ENCODE measurements around the gene PRKCB.

The PRKCB gene

DNA sequence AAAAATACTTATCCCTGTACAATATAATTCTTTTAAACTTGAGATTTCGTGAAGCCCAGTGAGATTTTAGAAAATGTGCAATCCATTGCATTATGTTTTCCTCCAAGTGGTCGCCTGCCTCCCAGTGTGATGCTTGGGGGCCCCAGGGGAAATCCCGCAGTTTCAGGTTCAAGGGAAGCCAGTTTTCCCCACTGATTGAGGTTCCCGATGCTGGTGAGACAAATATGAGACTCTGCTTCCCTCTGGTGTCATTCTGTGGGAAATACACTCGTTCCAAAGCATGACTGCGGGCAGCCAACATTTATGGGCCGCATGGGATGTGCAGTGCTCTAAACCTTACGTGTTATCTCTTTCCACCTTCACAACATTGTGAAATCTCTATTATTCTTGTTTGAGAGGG lies 200.8 kb downstream of the PRKCB start:
- DNase-seq (ENCODE audit: low spot score) (peak; percentile 70), FAIRE-seq (no peak)

DNA sequence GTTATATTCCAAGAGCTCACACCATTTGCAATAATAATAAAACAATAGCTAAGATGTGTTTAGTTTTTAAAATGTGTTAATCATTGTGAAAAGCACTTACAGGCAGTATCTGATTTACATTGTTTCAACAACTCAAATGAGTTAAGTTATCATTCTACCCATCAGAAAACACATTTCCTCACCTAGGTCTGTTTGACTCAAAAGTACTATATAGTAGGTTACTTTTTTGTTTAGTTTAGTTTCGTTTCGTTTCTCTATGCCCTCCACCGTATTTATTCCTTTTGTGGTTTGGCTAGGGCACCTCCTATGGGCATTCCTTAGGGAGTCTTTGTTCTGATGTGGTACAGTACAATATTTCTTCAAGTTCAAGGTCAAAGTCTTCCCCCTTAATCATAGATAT lies 201.6 kb downstream of the PRKCB start:
- FAIRE-seq (no peak), DNase-seq (ENCODE audit: low spot score) (no peak)

DNA sequence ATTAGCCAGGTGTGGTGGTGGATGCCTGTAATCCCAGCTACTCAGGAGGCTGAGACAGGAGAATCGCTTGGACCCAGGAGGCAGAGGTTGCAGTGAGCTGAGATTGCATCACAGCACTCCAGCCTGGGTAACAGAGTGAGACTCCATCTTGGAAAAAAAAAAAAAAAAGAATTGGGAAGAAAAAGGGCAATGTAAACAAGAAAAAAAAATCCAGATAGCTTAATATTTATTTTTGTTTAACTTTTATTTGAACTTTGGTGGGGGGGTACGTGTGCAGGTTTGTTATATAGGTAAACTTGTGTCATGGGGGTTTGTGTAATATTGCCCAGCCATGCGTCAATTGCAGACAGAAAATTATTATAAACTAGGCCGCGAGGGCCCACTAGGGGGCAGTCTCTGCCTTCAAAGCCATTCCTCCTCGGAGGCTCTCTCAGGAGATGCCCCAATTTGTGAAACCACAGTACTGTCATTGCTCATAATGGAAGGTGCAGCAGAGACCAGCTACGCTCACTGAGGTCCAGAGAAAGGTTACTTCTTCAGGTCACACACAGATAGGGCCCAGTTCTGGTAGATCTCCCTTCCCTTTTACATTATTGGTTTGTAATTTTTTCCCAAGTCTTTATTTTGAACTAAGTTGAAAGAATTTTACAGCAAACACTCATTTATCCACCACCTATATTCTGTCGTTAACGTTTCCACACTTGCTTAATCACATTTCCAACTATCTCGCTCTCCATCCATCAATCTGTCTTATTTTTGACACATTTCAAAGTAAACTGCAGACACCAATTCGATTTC lies 206.2 kb downstream of the PRKCB start:
- FAIRE-seq (no peak), DNase-seq (ENCODE audit: low spot score) (peak; percentile 75)

DNA sequence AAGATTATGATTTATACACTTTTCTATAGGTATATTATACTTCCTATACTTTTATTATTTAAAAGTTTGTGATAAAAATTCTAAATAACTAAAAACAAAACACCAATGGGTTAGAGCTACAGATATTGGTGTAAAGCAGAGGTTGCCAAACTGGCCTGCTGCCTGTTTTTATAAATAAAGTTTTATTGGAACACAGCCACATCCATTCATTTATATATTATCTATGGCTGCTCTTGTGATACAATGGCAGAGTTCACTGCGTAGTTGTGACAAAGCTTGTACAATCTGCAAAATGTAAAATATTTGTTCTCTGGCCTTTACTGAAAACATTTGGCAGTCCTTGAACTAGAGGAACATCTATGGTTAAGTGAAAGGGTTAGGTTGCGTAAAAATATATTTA lies 208.7 kb downstream of the PRKCB start:
- no peak for DNase-seq (ENCODE audit: low spot score)
- FAIRE-seq = no peak

DNA sequence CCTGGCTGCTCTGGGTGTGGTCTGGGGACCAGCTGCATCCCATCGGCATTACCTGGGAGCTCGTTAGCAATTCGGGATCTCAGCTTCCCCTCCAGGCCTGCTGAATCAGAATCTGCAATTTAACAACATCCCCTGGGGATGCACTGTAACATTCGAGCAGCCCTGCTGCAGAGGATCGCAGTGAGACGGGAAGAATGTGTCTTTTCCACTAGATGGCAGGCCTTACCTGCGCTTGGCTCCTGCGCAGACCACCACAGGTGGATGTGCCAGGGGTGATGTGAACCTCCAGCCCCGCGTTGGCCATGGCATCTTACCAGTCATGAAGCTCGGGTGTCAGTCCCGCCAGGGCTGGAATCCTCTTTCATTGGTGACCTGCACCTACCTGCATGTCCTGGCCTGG lies 209.9 kb downstream of the PRKCB start:
- FAIRE-seq = no peak
- DNase-seq (ENCODE audit: low spot score) = peak; percentile 55

DNA sequence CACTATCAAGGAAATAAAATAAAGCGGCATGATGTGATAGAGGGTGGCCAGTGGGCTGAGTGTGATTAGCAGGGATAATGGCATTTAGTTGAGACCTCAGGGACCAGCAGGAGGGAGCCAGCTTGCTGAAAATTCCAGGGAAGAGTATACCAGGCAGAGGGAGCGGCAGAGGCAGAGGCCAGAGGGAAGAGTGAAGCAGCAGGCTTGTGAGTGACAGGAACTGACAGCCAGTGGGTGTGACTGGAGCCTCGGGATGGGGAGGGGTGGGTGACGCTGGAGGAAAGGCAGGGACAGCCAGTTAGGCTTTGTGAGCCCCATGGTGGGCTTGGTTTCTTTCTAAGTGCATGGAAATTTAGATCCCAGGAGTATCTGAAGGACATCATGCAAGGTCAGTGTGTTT lies 210.7 kb downstream of the PRKCB start:
- no peak for DNase-seq (ENCODE audit: low spot score)
- FAIRE-seq = no peak

DNA sequence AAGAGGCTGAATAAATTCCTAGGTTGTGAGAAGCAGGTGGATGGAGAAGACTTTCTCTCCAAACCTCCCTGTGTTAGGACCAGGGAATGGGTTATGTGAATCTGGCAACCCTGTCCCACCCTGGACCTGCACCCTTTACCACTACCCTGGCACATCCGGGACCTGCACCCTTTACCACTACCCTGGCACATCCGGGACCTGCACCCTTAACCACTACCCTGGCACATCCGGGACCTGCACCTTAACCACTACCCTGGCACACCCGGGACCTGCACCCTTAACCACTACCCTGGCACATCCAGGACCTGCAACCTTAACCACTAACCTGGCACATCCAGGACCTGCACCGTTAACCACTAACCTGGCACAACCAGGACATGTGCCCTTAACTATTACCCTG lies 213.3 kb downstream of the PRKCB start:
- FAIRE-seq (no peak), DNase-seq (ENCODE audit: low spot score) (no peak)

DNA sequence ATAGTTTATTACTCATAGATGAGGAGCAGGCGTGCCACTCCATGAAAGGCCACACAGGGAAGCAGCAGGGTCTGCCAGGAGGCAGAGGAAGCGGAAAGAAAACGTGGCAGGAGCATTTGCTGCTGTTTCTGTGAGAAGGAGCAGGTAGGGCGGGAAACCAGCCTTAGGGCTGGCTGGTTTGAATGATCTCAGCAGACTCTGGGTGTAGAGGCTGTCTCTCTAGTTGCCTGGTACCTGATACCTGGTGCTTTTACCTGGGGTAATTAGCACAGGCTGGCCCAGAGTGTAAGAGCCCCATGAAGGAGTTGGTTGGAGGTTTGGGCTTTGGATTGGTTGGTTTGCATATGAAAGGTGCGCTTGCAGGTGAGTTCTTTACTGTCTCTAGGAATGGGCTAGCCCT lies 215.3 kb downstream of the PRKCB start:
- no peak for DNase-seq (ENCODE audit: low spot score)
- no peak for FAIRE-seq

DNA sequence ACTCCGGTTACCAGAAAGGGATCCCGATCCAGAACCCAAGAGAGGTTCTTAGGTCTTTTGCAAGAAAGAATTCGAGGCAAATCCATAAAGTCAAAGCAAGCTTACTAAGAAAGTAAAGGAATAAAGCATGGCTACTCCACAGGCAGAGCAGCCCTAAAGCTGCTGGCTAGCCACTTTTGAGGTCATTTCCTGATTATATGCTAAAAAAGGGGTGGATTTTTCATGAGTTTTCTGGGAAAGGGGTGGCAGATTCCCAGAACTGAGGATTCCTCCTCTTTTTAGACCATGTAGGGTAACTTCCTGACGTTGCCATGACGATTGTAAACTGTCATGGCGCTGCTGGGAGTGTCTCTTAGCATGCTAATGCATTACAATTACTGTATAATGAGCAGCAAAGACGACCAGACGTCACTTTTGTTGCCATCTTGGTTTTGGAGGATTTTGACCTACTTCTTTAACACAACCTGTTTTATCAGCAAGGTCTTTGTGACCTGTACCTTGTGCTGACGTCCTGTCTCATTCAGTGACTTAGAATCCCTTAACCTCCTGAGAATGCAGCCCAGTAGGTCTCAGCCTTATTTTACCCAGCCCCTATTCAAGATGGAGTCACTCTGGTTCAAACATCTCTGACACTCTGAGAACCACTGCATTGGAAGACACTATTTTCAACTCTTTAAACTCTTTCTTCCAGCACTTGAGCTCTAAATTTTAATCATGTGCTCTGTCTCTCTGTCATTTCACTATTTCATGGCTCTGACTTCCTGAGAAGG lies 216.7 kb downstream of the PRKCB start:
- no peak for DNase-seq (ENCODE audit: low spot score)
- no peak for FAIRE-seq

DNA sequence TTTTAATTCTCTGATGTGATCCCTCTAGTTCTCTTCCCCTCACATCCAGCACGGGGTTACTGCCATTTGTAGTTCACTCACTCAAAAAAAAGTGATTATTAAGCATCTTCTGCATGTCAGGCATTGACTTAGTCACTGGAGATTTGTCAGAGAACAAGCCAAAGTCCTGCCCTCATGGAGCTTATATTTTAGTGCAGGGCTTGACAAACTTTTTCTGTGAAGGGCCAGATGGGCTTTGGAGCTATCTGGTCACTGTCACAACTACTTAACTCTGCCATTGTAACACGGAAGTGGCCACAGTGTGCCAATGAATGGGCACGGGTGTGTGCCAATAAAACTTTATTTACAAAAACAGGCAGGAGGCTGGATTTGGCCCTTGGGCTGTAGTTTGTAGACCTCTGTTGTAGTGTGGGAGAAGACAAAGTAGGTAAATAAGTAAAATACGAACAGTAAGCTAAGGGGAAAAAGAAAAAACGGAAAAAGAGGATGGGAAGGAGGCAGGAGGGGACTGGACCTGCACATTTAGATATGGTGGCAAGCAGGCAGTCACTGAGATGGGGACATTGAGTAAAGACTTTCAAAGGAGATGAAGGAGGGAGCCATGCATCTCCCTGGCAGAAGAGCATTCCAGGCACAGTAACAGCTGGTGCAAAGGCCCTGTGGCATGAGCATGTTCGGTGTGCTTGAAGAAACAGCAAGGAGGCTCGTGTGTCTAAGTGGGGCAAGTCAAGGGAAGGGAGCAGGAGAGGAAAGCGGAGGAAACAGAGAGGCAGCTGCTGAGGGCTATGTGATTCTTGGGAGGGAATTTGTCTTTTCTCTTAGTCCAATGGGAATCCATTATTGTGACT lies 217.5 kb downstream of the PRKCB start:
- DNase-seq (ENCODE audit: low spot score) = no peak
- FAIRE-seq = no peak

DNA sequence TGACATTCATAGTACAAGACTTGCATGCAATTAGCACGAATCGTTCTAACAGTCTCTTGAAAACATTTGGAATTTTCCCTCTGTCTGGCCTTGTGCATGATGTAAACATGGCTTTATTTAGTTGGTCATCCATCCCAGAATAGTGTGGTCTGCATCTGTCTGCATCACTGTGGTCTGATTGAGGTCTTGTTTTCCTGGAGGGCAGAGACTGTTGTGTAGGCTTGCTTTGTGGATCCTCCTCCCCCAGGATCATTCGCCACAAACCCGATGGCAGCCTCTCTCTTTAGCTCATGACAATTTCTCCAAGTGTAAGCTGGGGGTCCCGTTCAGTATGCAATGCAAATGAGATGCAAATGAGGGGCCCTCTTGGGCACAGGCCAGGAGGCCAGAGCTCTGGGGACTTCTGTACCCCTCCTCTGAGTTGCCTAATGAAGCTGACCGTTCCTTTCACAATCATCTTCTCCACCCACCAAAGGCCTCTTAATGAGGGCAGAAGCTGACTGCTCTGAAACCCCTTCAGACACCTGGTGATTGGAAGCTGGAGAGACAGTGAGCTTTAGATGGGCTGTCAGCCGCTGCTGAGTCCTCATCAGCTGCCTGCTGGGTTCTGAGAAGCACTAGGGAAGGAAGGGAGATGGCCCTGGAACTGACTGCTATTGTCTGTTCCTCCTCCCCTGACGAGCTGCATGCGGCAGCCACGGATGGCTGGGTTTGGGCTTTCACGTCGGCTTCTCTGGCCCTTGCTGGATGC lies 219.1 kb downstream of the PRKCB start:
- FAIRE-seq = no peak

DNA sequence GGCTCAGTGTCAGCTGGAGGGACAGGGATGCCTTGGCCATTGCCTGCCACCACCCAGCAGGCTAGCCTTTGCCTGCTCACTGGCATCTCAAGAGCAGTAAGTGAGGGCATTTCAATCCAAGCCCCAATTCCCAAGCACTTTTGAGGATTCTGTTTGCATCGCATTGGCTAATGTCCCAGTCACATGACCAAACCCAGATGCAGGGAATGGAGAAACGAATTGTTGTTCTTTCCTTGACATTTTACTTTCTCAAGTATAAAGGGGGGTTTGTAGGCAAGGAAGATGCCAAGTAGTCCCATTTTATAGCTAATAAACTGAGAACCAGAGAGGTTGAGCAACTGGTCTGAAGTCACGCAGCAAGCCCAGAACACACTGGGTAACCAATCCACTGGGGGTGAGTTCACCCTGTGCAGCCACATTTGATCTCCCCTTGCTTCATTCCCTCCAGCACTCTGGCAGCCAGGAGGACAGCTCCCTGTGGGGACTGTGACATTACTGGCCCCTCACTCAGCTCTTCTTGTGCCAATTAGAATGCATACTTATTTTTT lies 226.6 kb downstream of the PRKCB start:
- FAIRE-seq (no peak), DNase-seq (ENCODE audit: low spot score) (no peak)

More for the DNA sequence above, 219.1 kb downstream of the PRKCB start:
- DNase-seq (ENCODE audit: low spot score) = no peak

DNA sequence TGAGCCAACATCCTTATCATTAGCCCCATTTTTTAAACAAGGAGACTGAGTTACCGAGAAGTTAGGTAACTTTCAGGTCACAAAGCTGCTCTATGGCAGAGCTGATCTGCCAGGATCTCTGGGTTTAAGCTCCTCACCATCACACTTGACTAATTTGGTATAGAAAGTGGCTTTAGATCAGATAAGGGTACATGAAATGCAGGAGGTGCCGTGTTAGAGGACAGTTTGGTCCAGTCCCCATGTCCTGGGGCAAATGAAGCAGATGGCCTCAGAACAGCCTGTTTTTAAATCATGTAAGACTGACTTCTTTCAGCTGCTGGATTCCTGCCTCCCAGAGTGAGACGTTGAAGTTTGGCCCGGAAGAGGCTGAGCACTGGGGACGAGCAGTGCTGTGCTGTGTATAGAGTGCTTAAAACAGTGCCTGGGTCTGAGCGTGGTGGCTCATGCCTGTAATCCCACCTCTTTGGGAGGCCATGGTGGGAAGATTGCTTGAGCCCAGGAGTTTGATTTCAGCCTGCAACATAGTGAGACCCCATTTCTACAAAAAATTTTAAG lies 233.3 kb downstream of the PRKCB start:
- FAIRE-seq = no peak
- no peak for DNase-seq (ENCODE audit: low spot score)

DNA sequence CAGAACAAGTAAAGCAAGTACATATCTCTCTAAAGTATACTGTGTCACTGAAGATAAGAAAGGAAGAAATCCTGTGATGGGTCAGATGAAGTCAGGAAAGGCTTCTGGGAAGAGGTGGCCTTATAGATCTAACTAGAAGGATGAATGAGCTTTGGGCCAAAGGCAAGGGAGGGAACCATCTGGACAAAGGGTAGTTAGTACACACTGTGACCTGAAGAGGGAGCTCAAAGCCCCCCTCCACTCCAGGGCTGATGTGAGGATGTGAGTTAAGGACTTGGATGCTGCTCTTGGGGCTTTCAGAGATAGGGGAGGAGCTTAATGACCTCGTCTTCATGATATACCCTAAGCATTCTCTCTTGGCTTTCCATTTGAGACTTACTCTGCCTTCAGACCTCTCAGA lies 235.1 kb downstream of the PRKCB start:
- no peak for FAIRE-seq

DNA sequence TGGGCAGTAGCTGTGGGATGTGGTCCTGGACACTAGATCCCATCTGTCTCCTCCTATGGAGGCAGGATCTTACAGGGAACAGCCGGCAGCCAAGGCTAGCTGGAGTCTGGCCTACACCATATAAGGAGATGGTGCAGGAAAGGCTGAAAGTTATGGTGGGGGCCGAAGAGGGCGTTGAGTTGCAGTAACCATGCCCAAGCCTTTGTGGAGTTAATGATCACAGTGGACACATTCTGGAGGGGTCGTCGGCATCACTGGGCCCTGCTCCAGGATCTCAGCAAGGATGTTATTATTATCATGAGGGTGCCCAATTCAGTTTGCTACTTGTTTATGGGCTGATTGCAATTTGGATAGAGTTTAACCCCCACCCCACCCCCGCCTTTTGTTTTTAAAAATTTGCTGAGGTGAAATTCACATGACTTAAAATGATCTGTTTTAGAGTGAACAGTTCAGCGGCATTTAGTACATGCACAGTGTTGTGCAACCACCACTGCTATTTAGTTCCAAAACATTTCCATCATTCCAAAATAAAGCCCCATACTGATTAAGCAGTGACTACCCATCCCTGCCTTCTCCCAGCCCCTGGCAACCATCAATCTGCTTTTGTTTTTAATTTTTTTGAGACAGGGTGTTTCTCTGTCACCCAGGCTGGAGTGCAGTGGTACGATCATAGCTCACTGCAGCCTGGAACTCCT lies 236.0 kb downstream of the PRKCB start:
- FAIRE-seq (no peak), DNase-seq (ENCODE audit: low spot score) (no peak)

More for the DNA sequence above, 235.1 kb downstream of the PRKCB start:
- DNase-seq (ENCODE audit: low spot score) = peak; percentile 46

DNA sequence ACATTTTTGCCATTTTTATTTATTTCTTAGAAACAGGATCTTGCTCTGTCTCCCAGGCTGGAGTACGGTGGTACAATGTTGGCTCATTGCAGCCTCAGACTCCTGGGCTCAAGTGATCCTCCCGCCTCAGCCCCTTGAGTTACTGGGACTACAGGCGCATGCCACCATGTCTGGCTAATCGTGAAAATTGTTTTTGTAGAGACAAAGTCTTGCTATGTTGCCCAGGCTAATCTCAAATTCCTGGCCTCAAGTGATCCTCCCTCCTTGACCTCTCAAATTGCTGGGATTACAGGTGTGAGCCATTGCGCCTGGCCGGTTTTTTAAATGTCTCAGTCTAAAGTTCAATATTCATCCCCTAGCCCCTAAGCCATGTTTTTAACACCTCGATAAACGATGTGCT lies 237.5 kb downstream of the PRKCB start:
- no peak for DNase-seq (ENCODE audit: low spot score)
- no peak for FAIRE-seq

DNA sequence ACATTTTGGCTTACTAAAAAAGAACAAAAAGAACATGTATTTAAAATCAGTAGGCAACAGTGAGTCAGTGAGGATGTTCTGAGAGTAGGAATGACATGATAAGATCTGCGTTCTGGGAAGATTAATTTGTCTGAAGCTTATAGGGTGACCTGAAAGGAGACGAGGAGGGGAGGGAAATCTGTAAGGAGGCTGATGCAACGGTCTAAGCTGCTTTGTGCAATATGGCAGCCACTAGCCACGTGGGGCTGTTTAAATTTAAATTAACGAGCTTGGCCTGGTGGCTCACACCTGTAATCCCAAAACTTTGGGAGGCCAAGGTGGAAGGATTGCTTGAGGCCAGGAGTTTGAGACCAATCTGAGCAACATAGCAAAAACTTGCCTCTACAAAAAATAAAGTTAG lies 238.8 kb downstream of the PRKCB start:
- FAIRE-seq = no peak
- no peak for DNase-seq (ENCODE audit: low spot score)

DNA sequence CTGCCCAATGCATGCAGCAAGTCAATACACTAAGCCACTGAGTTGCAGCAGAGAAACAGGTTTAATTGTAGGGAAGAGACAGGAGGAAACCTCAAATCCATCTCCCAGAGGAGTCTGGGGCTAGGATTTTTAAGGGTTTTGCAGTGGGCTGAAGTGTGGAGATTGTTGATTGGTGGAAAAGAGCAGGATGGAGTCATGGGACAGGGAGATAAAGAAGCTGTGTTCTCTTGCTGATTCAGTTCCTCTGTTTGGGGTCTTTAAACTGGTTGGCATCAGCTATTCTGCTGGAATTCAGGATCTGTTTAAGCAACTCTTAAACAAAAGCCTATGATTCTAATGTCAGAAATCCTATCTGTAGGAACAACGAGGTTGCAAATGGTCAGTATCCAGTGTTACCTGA lies 239.5 kb downstream of the PRKCB start:
- FAIRE-seq = no peak
- no peak for DNase-seq (ENCODE audit: low spot score)

DNA sequence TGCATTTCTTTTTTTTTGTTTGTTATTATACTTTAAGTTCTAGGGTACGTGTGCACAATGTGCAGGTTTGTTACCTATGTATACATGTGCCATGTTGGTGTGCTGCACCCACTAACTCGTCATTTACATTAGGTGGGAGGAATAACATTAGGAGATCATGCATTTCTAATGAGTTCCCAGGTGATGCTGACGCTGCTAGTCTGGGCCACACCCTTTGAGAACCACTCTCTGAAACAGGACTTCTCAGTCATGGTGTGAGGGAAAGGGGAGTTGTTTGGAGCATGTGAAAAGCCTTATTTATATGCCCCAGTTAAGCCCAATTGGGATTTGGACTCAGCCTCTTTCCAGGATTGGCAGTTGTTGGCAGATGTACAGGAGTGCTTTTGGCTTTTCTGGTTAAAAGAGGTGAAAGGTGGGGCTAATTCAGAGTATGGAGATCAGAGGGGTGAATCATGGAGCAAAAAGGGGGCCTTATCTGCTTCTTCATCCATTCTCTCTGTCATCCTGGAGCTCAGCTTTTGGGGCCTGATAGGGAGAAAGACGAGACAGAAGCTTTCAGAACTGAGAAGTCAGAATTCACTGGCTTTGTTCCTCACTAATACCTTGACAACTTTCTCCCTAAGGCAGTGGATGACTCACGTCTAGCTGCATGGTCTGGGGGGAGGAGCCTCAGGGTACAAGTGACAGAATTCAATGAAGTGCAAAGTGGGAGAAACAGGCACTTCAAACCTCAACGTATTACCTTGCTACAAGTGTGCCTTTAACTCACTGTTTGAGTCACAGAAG lies 240.3 kb downstream of the PRKCB start:
- no peak for FAIRE-seq
- peak; percentile 22 for DNase-seq (ENCODE audit: low spot score)

Data from urothelium cell line (cell line).